Measurements from ENCODE around the gene TBC1D8B.
"Not testable (repeated sequence)": the region's sequence is repeated elsewhere in the genome, so short reads cannot be mapped to it uniquely, and the experiment has no call there.

The TBC1D8B gene

GRCh38 chrX:106802388-106803275, at the start of gene TBC1D8B:
Gene TBC1D8B, plus strand, starts transcription at chrX:106802673. Its CDS starts 181 bp downstream, at chrX:106802854.
- DNase-seq, result no peak

- not testable (repeated sequence) for DNase-seq
Observed at GRCh38 chrX:106769288-106769687, 33.2 kb upstream of the TBC1D8B start.

GRCh38 chrX:106774981-106775380, 27.5 kb upstream of the TBC1D8B start:
- no peak for DNase-seq

GRCh38 chrX:106780264-106780663, 22.2 kb upstream of the TBC1D8B start:
- no peak for DNase-seq

GRCh38 chrX:106780664-106781377, 21.7 kb upstream of the TBC1D8B start:
- DNase-seq, result no peak

DNA sequence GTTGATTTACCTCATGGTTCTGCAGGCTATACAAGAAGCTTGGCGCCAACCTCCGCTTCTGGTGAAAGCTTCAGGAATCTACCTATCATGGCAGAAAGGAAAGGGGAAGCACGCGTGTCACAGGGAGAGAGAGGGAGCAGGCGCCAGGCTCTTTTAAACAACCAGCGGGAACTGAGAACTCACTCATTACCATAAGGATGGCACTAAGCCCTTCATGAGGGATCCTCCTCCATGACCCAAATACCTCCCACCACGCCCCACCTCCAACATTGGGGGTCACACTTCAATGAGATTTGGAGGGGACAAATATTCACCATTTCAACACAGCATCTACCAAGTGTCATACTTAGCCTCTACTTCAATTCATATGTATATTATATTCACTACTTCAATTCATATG, 18.8 kb upstream of the TBC1D8B start:
- DNase-seq, result no peak

- DNase-seq, result no peak
Observed at GRCh38 chrX:106791495-106791894, 11.0 kb upstream of the TBC1D8B start.

DNA sequence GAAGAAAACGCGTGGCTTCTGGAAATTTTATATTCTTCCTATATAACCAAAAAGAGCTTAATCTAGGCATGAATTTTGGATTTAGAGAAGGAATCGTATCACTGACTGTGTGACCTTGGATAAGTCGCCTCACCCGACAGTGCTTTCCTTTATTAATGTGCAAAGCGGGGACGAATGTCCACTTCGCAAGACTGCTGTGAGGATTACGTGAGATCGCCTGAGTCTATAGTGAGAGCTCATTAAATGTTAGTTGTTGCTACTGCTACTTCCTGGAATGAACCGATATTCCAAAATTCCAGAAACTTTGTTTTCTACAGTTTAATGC, 448 bp upstream of the TBC1D8B start:
- DNase-seq, result no peak

DNA sequence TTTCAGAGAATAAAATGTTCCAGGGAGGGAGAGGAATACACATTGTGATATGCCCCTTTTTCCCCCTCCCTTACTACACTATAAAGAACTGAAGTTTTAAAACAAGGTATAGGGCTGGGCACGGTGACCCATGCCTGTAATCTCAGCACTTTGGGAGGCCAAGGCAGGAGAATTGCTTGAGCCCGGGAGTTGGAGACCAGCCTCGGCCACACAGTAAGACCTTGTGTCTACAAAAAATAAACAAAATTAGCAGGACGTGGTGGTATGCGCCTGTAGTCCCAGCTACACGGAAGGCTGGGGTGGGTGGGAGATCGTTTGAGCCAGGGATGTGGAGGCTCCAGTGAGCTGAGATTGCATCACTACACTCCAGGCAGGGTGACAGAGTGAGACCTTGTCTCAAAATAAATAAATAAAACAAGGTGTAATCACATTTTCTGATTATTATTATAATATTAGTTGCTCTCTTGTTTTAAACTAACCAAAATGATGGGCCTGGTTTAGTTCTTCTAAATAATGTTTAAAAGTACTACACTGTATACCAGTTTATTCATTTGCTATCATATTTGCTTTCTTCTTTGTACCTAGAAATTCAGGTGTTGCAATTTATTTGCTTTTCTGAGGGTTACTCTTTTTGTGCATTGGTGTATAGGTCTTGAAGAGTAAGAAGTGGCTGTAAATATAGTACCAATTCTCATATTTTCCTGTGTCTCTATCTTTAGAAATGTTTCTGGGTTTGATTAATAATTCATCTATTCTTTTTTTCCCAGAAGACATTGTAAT, 8.8 kb downstream of the TBC1D8B start:
- no peak for DNase-seq

GRCh38 chrX:106812930-106813329, 10.5 kb downstream of the TBC1D8B start:
- not testable (repeated sequence) for DNase-seq

DNA sequence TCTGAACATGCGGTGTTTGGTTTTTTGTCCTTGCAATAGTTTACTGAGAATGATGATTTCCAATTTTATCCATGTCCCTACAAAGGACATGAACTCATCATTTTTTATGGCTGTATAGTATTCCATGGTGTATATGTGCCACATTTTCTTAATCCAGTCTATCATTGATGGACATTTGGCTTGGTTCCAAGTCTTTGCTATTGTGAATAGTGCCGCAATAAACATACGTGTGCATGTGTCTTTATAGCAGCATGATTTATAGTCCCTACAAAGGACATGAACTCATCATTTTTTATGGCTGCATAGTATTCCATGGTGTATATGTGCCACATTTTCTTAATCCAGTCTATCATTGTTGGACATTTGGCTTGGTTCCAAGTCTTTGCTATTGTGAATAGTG, 11.6 kb downstream of the TBC1D8B start:
- DNase-seq, result not testable (repeated sequence)

DNA sequence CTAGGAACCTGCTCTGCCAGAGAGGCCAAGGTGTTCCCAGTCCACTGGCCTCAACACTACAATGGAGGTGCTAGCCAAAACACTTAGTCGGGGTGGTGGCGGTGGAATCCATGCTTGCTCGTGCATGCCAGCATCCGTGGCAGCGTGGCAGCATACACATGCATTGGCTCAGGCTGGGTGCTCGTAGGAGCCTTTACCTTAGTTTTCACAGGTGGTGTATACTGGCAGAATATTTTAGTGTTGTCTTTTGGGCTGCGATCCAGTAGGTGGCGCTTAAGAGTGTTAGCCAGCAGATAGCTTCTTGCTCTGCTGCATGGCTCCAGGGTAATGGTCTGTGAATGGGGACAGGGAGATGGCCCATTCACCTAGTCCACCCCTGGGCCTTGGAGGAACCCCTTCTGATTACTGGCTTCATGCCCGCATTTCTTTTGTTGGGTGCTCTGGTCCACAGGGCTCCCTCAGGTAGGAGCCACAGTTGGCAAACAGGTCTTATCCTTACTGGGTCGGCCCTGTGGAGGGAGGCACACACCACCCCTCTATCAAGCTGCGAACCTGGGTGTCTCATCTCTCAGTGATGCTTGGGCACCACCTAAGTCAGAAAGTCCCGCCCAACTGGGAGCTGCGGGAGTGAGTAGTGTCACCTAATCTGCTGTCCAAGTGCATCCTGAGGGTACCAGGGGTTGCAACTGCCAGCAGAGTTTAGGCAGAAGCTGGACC, 60.7 kb downstream of the TBC1D8B start:
- DNase-seq, result no peak

DNA sequence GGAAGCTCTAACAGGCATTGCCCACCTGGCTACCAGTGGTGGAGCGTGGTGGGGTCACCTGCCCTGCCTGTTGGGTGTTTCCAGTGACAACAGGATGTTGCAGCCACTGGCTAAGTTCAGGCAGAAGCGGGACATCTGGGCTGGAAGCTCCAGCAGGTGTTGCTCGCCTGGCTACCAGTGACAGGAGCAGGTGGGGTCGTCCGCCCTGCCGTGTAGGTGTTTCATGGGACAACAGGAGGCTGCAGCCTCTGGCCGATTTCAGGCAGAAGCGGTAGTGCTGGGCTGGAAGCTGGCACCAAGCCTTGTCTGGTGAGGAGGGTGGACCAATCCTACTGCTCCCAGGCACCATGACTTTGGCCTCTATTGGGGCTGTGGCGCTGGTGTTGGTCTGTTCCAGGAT, 61.2 kb downstream of the TBC1D8B start:
- no peak for DNase-seq

GRCh38 chrX:106872796-106873195, 70.3 kb downstream of the TBC1D8B start:
- DNase-seq, result not testable (repeated sequence)

DNA sequence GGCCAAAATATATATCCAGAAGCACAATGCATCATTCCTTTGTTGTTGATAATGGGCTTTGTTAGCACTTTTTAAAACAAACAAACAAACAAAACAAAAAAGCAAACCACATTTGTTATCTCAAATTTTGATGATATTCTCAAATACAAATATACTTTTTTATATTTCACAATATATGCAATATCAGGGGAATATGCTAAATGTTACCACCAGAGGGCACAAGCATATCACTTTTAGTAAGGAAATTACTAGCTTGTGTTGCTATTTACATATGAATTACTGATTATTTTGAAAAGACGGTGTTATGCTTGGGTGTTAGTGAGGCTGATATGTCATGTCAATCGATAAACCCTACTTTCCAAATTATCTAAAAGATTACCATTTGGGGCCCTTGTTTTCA, 71.6 kb downstream of the TBC1D8B start:
- no peak for DNase-seq

- DNase-seq, result no peak
Observed at GRCh38 chrX:106875151-106875550, 72.7 kb downstream of the TBC1D8B start.

- DNase-seq, result no peak
Observed at GRCh38 chrX:106889468-106889867, 87.0 kb downstream of the TBC1D8B start.

- DNase-seq, result no peak
Observed at GRCh38 chrX:106891762-106892460, 89.4 kb downstream of the TBC1D8B start.

- no peak for DNase-seq
Observed at GRCh38 chrX:106894392-106894909, 92.0 kb downstream of the TBC1D8B start.

GRCh38 chrX:106894978-106895452, 92.5 kb downstream of the TBC1D8B start:
- DNase-seq, result no peak

- DNase-seq, result no peak
Observed at GRCh38 chrX:106897259-106897658, 94.8 kb downstream of the TBC1D8B start.

DNA sequence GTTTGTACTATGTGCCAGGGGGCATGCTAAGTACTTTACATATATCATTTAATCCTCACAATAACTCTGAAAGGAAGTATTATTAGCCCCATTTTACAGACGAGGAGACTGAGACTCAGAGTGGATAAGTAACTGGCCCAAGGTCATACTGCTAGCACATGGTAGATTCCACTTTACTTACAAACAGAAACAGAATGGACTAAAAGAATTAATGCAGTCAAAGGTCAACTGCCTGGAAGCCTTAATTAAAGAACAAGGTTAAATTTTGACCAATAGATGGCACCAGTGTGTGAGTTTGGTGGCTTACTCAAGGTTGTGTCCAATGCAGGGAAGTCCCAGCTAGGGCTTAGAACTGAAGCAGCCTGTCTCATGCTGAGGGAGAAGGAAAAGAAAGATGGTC, 96.0 kb downstream of the TBC1D8B start:
- DNase-seq, result no peak

Measured in SIG-M5 (cell line).